H9 (cell line): ENCODE measurements around the gene EDC3. TPM values are rescaled to one million over a fixed set of nuclear protein-coding genes. Genes with fewer than 3 reads are reported as not detected.

Experiments
- DNase-seq: peaks from one replicate; pipeline ENCODE4 v3.0.0-alpha.2; 2017
- H2AFZ ChIP-seq: one replicate; pipeline ENCODE4 v1.6.1; 2013; ENCODE audit warnings: mild to moderate bottlenecking, low read length, control low read depth, moderate library complexity
- H2AK5ac ChIP-seq: 2 replicates; pipeline ENCODE4 v1.6.1; 2013; ENCODE audit warnings: low read length, control low read depth, mixed read lengths; ENCODE audit not compliant: insufficient read length
- H2BK120ac ChIP-seq: one replicate; pipeline ENCODE4 v1.6.1; 2013; ENCODE audit warnings: low read depth, mild to moderate bottlenecking, low read length, control low read depth, inconsistent platforms; ENCODE audit not compliant: poor library complexity, severe bottlenecking
- H2BK12ac ChIP-seq: 2 replicates; pipeline ENCODE4 v1.6.1; 2013; ENCODE audit warnings: low read length, control low read depth, mixed read lengths, low read depth; ENCODE audit not compliant: insufficient read length
- H2BK15ac ChIP-seq: 2 replicates; pipeline ENCODE4 v1.6.1; 2013; ENCODE audit warnings: low read depth, low read length, control low read depth
- H2BK20ac ChIP-seq: one replicate; pipeline ENCODE4 v1.6.1; 2013; ENCODE audit warnings: low read depth, mild to moderate bottlenecking, low read length, control low read depth, inconsistent platforms; ENCODE audit not compliant: poor library complexity, severe bottlenecking
- H2BK5ac ChIP-seq: 2 replicates; pipeline ENCODE4 v1.6.1; 2013; ENCODE audit warnings: low read length, control low read depth, mixed read lengths; ENCODE audit not compliant: insufficient read length
- H3K14ac ChIP-seq: 2 replicates; pipeline ENCODE4 v1.6.1; 2013; ENCODE audit warnings: low read length, control low read depth; ENCODE audit not compliant: insufficient read depth
- H3K18ac ChIP-seq: 2 replicates; pipeline ENCODE4 v1.6.1; 2013; ENCODE audit warnings: low read depth, mild to moderate bottlenecking, mixed read lengths, low read length, control low read depth; ENCODE audit not compliant: insufficient read length
- H3K23ac ChIP-seq: 2 replicates; pipeline ENCODE4 v1.6.1; 2013; ENCODE audit warnings: low read length, control low read depth, mixed read lengths, low read depth; ENCODE audit not compliant: insufficient read length
- H3K23me2 ChIP-seq: 2 replicates; pipeline ENCODE4 v1.6.1; 2013; ENCODE audit warnings: low read depth, mild to moderate bottlenecking, mixed read lengths, low read length, control low read depth; ENCODE audit not compliant: insufficient read length, poor library complexity, severe bottlenecking
- H3K27ac ChIP-seq: 2 replicates; pipeline ENCODE4 v1.5.1; 2013; ENCODE audit warnings: low read length, control low read depth, mixed read lengths, low read depth; ENCODE audit not compliant: insufficient read length
- H3K27me3 ChIP-seq: 2 replicates; pipeline ENCODE4 v1.6.1; 2013; ENCODE audit warnings: low read length, control low read depth, inconsistent platforms; ENCODE audit not compliant: insufficient read depth
- H3K4ac ChIP-seq: 2 replicates; pipeline ENCODE4 v1.6.1; 2013; ENCODE audit warnings: low read depth, mild to moderate bottlenecking, control low read depth, inconsistent platforms, low read length, moderate library complexity
- H3K4me1 ChIP-seq: 2 replicates; pipeline ENCODE4 v1.6.1; 2013; ENCODE audit warnings: low read length, control low read depth, inconsistent platforms; ENCODE audit not compliant: insufficient read depth
- H3K4me2 ChIP-seq: 2 replicates; pipeline ENCODE4 v1.6.1; 2013; ENCODE audit warnings: low read length, control low read depth, mixed read lengths; ENCODE audit not compliant: insufficient read length, insufficient read depth
- H3K56ac ChIP-seq: 2 replicates; pipeline ENCODE4 v1.6.1; 2013; ENCODE audit warnings: low read depth, mild to moderate bottlenecking, mixed read lengths, low read length, control low read depth; ENCODE audit not compliant: insufficient read length
- H3K79me1 ChIP-seq: 2 replicates; pipeline ENCODE4 v1.6.1; 2013; ENCODE audit warnings: low read depth, mild to moderate bottlenecking, moderate library complexity, low read length, control low read depth, inconsistent platforms; ENCODE audit not compliant: insufficient read depth, poor library complexity, severe bottlenecking
- H3K79me2 ChIP-seq: 2 replicates; pipeline ENCODE4 v1.6.1; 2013; ENCODE audit warnings: low read length, control low read depth, inconsistent platforms; ENCODE audit not compliant: insufficient read depth
- H3K9ac ChIP-seq: 2 replicates; pipeline ENCODE4 v1.6.1; 2013; ENCODE audit warnings: low read length, control low read depth, mixed read lengths; ENCODE audit not compliant: insufficient read length; ENCODE audit errors: extremely low read depth
- H3K9me3 ChIP-seq: one replicate; pipeline ENCODE4 v1.6.1; 2013; ENCODE audit warnings: low read depth, low read length, inconsistent platforms; ENCODE audit not compliant: control insufficient read depth
- H3T11ph ChIP-seq: one replicate; pipeline ENCODE4 v1.6.1; 2013; ENCODE audit warnings: mild to moderate bottlenecking, low read length, control low read depth, inconsistent platforms
- H4K20me1 ChIP-seq: one replicate; pipeline ENCODE4 v1.6.1; 2013; ENCODE audit not compliant: control insufficient read depth, insufficient read length, insufficient read depth
- H4K5ac ChIP-seq: 2 replicates; pipeline ENCODE4 v1.6.1; 2013; ENCODE audit warnings: low read depth, mild to moderate bottlenecking, mixed read lengths, low read length, control low read depth; ENCODE audit not compliant: insufficient read length
- H4K8ac ChIP-seq: replicated peaks from 2 replicates; pipeline ENCODE4 v1.6.1; 2013; ENCODE audit warnings: low read length, control low read depth, mixed read lengths, low read depth; ENCODE audit not compliant: insufficient read length
- H4K91ac ChIP-seq: 2 replicates; pipeline ENCODE4 v1.6.1; 2013; ENCODE audit warnings: low read depth, mild to moderate bottlenecking, moderate library complexity, mixed read lengths, low read length, control low read depth; ENCODE audit not compliant: insufficient read length
- H3K27ac Mint-ChIP-seq, 3 experiments: 2 replicates in 2 of 3; 3 replicates in 1 of 3; pipeline ENCODE4 v1.8.0; 2020 to 2021; ENCODE audit warnings: mixed read lengths in 3 of 3, mild to moderate bottlenecking in 1 of 3, moderate library complexity in 1 of 3
- H3K27me3 Mint-ChIP-seq: 2 replicates; pipeline ENCODE4 v1.8.0; 2021; ENCODE audit warnings: low read depth, mild to moderate bottlenecking, moderate library complexity, mixed read lengths
- H3K36me3 Mint-ChIP-seq, 3 experiments: 2 replicates in 2 of 3; 3 replicates in 1 of 3; pipeline ENCODE4 v1.8.0; 2020 to 2021; ENCODE audit warnings: low read depth in 3 of 3, mixed read lengths in 3 of 3; ENCODE audit not compliant: insufficient read depth in 1 of 3
- H3K4me1 Mint-ChIP-seq, 2 experiments: 2 replicates each; pipeline ENCODE4 v1.8.0; 2020; ENCODE audit warnings: mixed read lengths in 2 of 2
- H3K4me3 Mint-ChIP-seq, 2 experiments: 2 replicates in 1 of 2; 3 replicates in 1 of 2; pipeline ENCODE4 v1.8.0; 2020 to 2021; ENCODE audit warnings: mild to moderate bottlenecking in 2 of 2, mixed read lengths in 2 of 2, moderate library complexity in 1 of 2
- H3K9me3 Mint-ChIP-seq, 2 experiments: 2 replicates in 1 of 2; 3 replicates in 1 of 2; pipeline ENCODE4 v1.8.0; 2020; ENCODE audit warnings: mild to moderate bottlenecking in 2 of 2, mixed read lengths in 2 of 2, moderate library complexity in 1 of 2
- CTCF ChIP-seq: fragments of 200-600 bp; sonication (generic); conservative IDR thresholded peaks from 3 replicates; pipeline ENCODE4 v1.8.0; 2021; ENCODE audit warnings: antibody characterized with exemption, mild to moderate bottlenecking
- WGBS: extraction: QIAGEN DNeasy Blood & Tissue Kit; methylation state at CpG from one replicate; pipeline ENCODE4 v1.1.7; 2013; ENCODE audit warnings: missing lambda C conversion rate, low lambda C conversion rate, mixed read lengths; ENCODE audit not compliant: insufficient read length; ENCODE audit errors: extremely low coverage; 5-methylcytosine and 5-hydroxymethylcytosine counted together
- total RNA-seq: library from RNA; stranded (reverse); gene quantifications from 2 replicates; pipeline ENCODE4 v1.2.1, GENCODE V29; 2021

EDC3 gene
- total RNA-seq, 1 experiment from 2014 or later, result 60.5 TPM

DNA sequence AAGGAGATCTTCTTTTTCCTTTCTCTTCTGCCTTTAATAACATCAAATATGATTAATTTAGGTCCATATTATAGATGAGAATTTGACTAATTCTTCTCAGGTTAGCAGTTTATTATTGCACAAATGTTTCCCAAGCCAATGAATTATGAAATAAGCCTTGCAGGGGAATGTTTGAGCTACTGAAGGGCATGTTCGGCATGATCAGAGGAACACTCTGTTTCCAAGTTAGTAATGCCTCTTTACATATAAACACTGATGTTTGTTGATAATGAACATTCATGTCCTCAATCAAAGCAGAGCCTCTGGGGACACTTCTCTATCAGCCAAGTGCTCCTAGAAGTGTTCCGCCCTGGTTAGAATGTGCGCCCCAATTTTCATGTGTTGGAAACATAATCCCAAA lies 39.5 kb upstream of the EDC3 start:
- H3T11ph ChIP-seq, result no peak overlapping the region
- no peak overlapping the region for H3K56ac ChIP-seq
- no peak overlapping the region for H2BK20ac ChIP-seq
- no peak overlapping the region for H2BK12ac ChIP-seq
- no peak overlapping the region for H3K4ac ChIP-seq
- H3K9me3 Mint-ChIP-seq, result peaks cover 0 to 3% of the 10 kb centered on the region in 2 experiments; a peak in 1 of 5 replicates
- no peak overlapping the region for H3K4me3 Mint-ChIP-seq
- H4K5ac ChIP-seq, result no peak overlapping the region
- no peak overlapping the region for H3K23ac ChIP-seq
- no peak overlapping the region for H2BK5ac ChIP-seq
- H3K4me1 ChIP-seq, result no peaks in the 10 kb centered on the region
- H3K14ac ChIP-seq, result no peak overlapping the region
- no peak overlapping the region for H4K91ac ChIP-seq
- H3K4me2 ChIP-seq, result no peak overlapping the region
- no peaks in the 10 kb centered on the region for H3K79me2 ChIP-seq
- H3K18ac ChIP-seq, result no peak overlapping the region
- no peak overlapping the region for H2BK120ac ChIP-seq
- peaks cover 5 to 6% of the 10 kb centered on the region in 2 experiments; a peak in 2 of 4 replicates for H3K4me1 Mint-ChIP-seq
- H3K23me2 ChIP-seq, result no peaks in the 10 kb centered on the region
- H3K27ac ChIP-seq, result no peak overlapping the region
- WGBS, result no CpG with 5 or more reads among the region's 3 CpGs
- DNase-seq, result no peak
- no peaks in the 10 kb centered on the region for H3K9me3 ChIP-seq
- no peak overlapping the region for H3K27ac Mint-ChIP-seq
- H3K9ac ChIP-seq, result no peak overlapping the region
- H3K79me1 ChIP-seq, result no peaks in the 10 kb centered on the region
- no peaks in the 10 kb centered on the region for H3K36me3 Mint-ChIP-seq
- no peaks in the 10 kb centered on the region for H4K20me1 ChIP-seq
- H2BK15ac ChIP-seq, result no peak overlapping the region
- no peaks in the 10 kb centered on the region for H3K27me3 ChIP-seq
- H2AFZ ChIP-seq, result no peak overlapping the region
- H4K8ac ChIP-seq, result no peak overlapping the region
- H3K27me3 Mint-ChIP-seq, result peaks cover 82% of the 10 kb centered on the region
- no peak overlapping the region for H2AK5ac ChIP-seq
- TF ChIP-seq CTCF, result no peak
